HCT116 (cell line): Measurements from ENCODE around the gene SORBS1. TPM values are rescaled to one million over a fixed set of nuclear protein-coding genes. Genes with fewer than 3 reads are reported as not detected.

Source experiments
- ATAC-seq: fragments of 200-7000 bp; cut with Tn5 transposase; 2 replicates; pipeline ENCODE4 v1.9.1; 2020; ENCODE audit warnings: mild to moderate bottlenecking, moderate library complexity
- BruUV-seq: library from RNA; stranded (reverse); fragments of 400-500 nt; replicated peaks from 2 replicates; lab custom pipeline; 2021; lab: Mats Ljungman, UMichigan
- CTCF ChIA-PET: fragments of 300-600 bp; sonication (Branson Sonifier 250); formaldehyde crosslinking; loops from one replicate; lab custom pipeline; 2021; ENCODE audit warnings: antibody characterized with exemption; lab: Charles Lee
- POLR2A ChIA-PET: fragments of 300-600, 350-600 bp; sonication (Branson Sonifier 250); formaldehyde crosslinking; loops from one replicate; lab custom pipeline; 2021; ENCODE audit warnings: antibody characterized with exemption; lab: Charles Lee
- RAD21 ChIA-PET, 2 experiments: fragments of 300-600 bp; sonication (Branson Sonifier 250); formaldehyde crosslinking; loops; one replicate each; lab custom pipeline; 2023; ENCODE audit warnings: low total read pairs in 2 of 2; ENCODE audit not compliant: uncharacterized antibody in 2 of 2, unreplicated experiment in 2 of 2, low non-redundant PET in 1 of 2; lab: Charles Lee
- DNase-seq: peaks from one replicate; pipeline ENCODE4 v3.0.0-alpha.2; 2010; ENCODE audit warnings: low read depth, low spot score
- H2AFZ ChIP-seq: fragments of 200-600 bp; shearing (Covaris generic), sonication (generic); 2 replicates; pipeline ENCODE4 v1.6.1; 2017; ENCODE audit warnings: low read depth, mixed run types, mixed read lengths, antibody characterized with exemption, low read length; ENCODE audit not compliant: poor library complexity, severe bottlenecking
- H3K27ac ChIP-seq: 2 replicates; pipeline ENCODE4 v1.5.1; 2012; ENCODE audit warnings: low read depth, low read length
- H3K27me3 ChIP-seq: fragments of 200-600 bp; sonication (generic); 2 replicates; pipeline ENCODE4 v1.6.1; 2016; ENCODE audit warnings: mixed run types, low read length, mixed read lengths; ENCODE audit not compliant: insufficient read depth
- H3K36me3 ChIP-seq, 2 experiments: fragments of 200-500 bp in 1 of 2; fragments of 200-600 bp in 1 of 2; sonication (Bioruptor generic) in 1 of 2; sonication (generic) in 1 of 2; 2 replicates each; pipeline versions ENCODE4 v1.5.1 to v1.6.1; 2014 to 2016; ENCODE audit warnings: low read length in 2 of 2, inconsistent platforms in 1 of 2, mixed read lengths in 1 of 2, mixed run types in 1 of 2; ENCODE audit not compliant: insufficient read depth in 2 of 2, control insufficient read depth in 1 of 2
- H3K4me1 ChIP-seq, 2 experiments: fragments of 200-600 bp in 1 of 2; sonication (generic) in 1 of 2; 2 replicates each; pipeline versions ENCODE4 v1.5.1 to v1.6.1; 2012 to 2017; ENCODE audit warnings: low read length in 2 of 2, inconsistent platforms in 1 of 2, mild to moderate bottlenecking in 1 of 2, mixed read lengths in 1 of 2, mixed run types in 1 of 2, moderate library complexity in 1 of 2; ENCODE audit not compliant: insufficient read depth in 2 of 2, control insufficient read depth in 1 of 2
- H3K4me2 ChIP-seq: fragments of 200-600 bp; sonication (generic); 2 replicates; pipeline ENCODE4 v1.6.1; 2017; ENCODE audit warnings: mixed run types, low read length, mixed read lengths
- H3K4me3 ChIP-seq, 2 experiments: fragments of 200-600 bp in 1 of 2; sonication (generic) in 1 of 2; replicated peaks in 1 of 2; 2 replicates each; pipeline ENCODE4 v1.5.1; 2011 to 2016; ENCODE audit warnings: low read length in 2 of 2, control low read depth in 1 of 2, low read depth in 1 of 2, mild to moderate bottlenecking in 1 of 2, mixed read lengths in 1 of 2, mixed run types in 1 of 2
- H3K79me2 ChIP-seq: fragments of 200-600 bp; sonication (generic); 2 replicates; pipeline ENCODE4 v1.6.1; 2017; ENCODE audit warnings: mild to moderate bottlenecking, mixed run types, low read length, moderate library complexity, mixed read lengths; ENCODE audit not compliant: insufficient read depth
- H3K9ac ChIP-seq: fragments of 200-600 bp; sonication (generic); 2 replicates; pipeline ENCODE4 v1.6.1; 2016; ENCODE audit warnings: low read length, mixed read lengths
- H3K9me2 ChIP-seq: fragments of 200-600 bp; sonication (generic), shearing (Covaris generic); 2 replicates; pipeline ENCODE4 v1.6.1; 2017; ENCODE audit warnings: mixed run types, mild to moderate bottlenecking, moderate library complexity; ENCODE audit not compliant: insufficient read depth
- H3K9me3 ChIP-seq, 2 experiments: fragments of 200-500 bp in 1 of 2; fragments of 200-600 bp in 1 of 2; sonication (Bioruptor generic) in 1 of 2; sonication (generic) in 1 of 2; 2 replicates each; pipeline ENCODE4 v1.6.1; 2014 to 2017; ENCODE audit warnings: low read length in 2 of 2, mixed read lengths in 2 of 2, inconsistent platforms in 1 of 2, low read depth in 1 of 2, mild to moderate bottlenecking in 1 of 2, mixed run types in 1 of 2, moderate library complexity in 1 of 2; ENCODE audit not compliant: control insufficient read depth in 1 of 2, insufficient read depth in 1 of 2
- H4K20me1 ChIP-seq: fragments of 200-600 bp; sonication (generic), shearing (Covaris generic); 2 replicates; pipeline ENCODE4 v1.6.1; 2017; ENCODE audit warnings: mixed run types, mild to moderate bottlenecking, moderate library complexity; ENCODE audit not compliant: insufficient read depth
- ATF3 ChIP-seq: IDR thresholded peaks from 2 replicates; pipeline ENCODE4 v1.6.1; 2012
- CBX3 ChIP-seq: IDR thresholded peaks from 2 replicates; pipeline ENCODE4 v1.6.1; 2012; ENCODE audit warnings: low read depth
- CEBPB ChIP-seq: IDR thresholded peaks from 2 replicates; pipeline ENCODE4 v1.6.1; 2012; ENCODE audit warnings: low read depth
- EZH2 ChIP-seq: fragments of 200-600 bp; sonication (generic); IDR thresholded peaks from 2 replicates; pipeline ENCODE4 v1.6.1; 2017; ENCODE audit warnings: antibody characterized with exemption, mixed run types
- EZH2phosphoT487 ChIP-seq: fragments of 200-600 bp; IDR thresholded peaks from 2 replicates; pipeline ENCODE4 v1.6.1; 2018; ENCODE audit warnings: antibody characterized with exemption, borderline replicate concordance
- FOSL1 ChIP-seq: IDR thresholded peaks from 2 replicates; pipeline ENCODE4 v1.6.1; 2012; ENCODE audit warnings: low read depth
- JUND ChIP-seq: IDR thresholded peaks from 2 replicates; pipeline ENCODE4 v1.6.1; 2012
- MAX ChIP-seq: IDR thresholded peaks from 2 replicates; pipeline ENCODE4 v1.6.1; 2012
- POLR2AphosphoS5 ChIP-seq: IDR thresholded peaks from 2 replicates; pipeline ENCODE4 v1.6.1; 2011; ENCODE audit warnings: mild to moderate bottlenecking, low read depth, low read length, moderate library complexity
- REST ChIP-seq: IDR thresholded peaks from 2 replicates; pipeline ENCODE4 v1.6.1; 2012; ENCODE audit warnings: low read depth
- SP1 ChIP-seq: IDR thresholded peaks from 2 replicates; pipeline ENCODE4 v1.6.1; 2012; ENCODE audit warnings: low read depth
- SRF ChIP-seq: IDR thresholded peaks from 2 replicates; pipeline ENCODE4 v1.6.1; 2012; ENCODE audit warnings: low read depth
- TCF7L2 ChIP-seq: IDR thresholded peaks from 2 replicates; pipeline ENCODE4 v1.7.0; 2011; ENCODE audit warnings: borderline replicate concordance, inconsistent platforms; ENCODE audit not compliant: insufficient read depth, insufficient read length; ENCODE audit errors: extremely low read depth
- YY1 ChIP-seq: IDR thresholded peaks from 2 replicates; pipeline ENCODE4 v1.6.1; 2011; ENCODE audit warnings: low read length, low read depth, moderate library complexity, mild to moderate bottlenecking; ENCODE audit not compliant: insufficient replicate concordance; ENCODE audit errors: extremely low read depth
- ZBTB33 ChIP-seq: IDR thresholded peaks from 2 replicates; pipeline ENCODE4 v1.6.1; 2011; ENCODE audit warnings: mild to moderate bottlenecking, low read length, moderate library complexity; ENCODE audit not compliant: insufficient replicate concordance; ENCODE audit errors: extremely low read depth
- ZFX ChIP-seq: fragments of 450-650 bp; IDR thresholded peaks from 2 replicates; pipeline ENCODE4 v1.6.1; 2017
- ZNF274 ChIP-seq: fragments of 200-500 bp; sonication (Bioruptor generic); IDR thresholded peaks from 2 replicates; pipeline ENCODE4 v1.6.1; 2014; ENCODE audit warnings: mild to moderate bottlenecking, low read depth, low read length, inconsistent platforms
- intact Hi-C: fragments of 100-400 bp; cut with micrococcal nuclease; formaldehyde crosslinking; loops from 2 replicates; pipeline ENCODE4 v1.10.0; 2022
- total RNA-seq: library from RNA; stranded (reverse); gene quantifications from one replicate; pipeline ENCODE4 v1.2.1, GENCODE V29; 2021; ENCODE audit not compliant: unreplicated experiment

Gene SORBS1
- total RNA-seq, 1 experiment from 2014 or later = 3.4 TPM

GRCh38 chr10:95506056-95506737 is 55.0 kb downstream of the SORBS1 start:
- no peaks in the 10 kb centered on the region for H3K9me3 ChIP-seq
- H3K79me2 ChIP-seq = no peaks in the 10 kb centered on the region
- DNase-seq = no peak
- ATAC-seq = no peak
- no peaks in the 10 kb centered on the region for H3K4me1 ChIP-seq
- no peaks in the 10 kb centered on the region for H4K20me1 ChIP-seq
- H3K4me2 ChIP-seq = no peak overlapping the region
- ChIA-PET CTCF (no interaction called here), POLR2A (no interaction called here), RAD21 (no interaction called here)
- no peaks in the 10 kb centered on the region for H3K9me2 ChIP-seq
- H3K27ac ChIP-seq = no peak overlapping the region
- TF ChIP-seq SRF = no peak
- TF ChIP-seq MAX = no peak
- no peak for TF ChIP-seq TCF7L2
- TF ChIP-seq YY1 = no peak
- TF ChIP-seq ATF3 = no peak
- TF ChIP-seq CEBPB = no peak
- no peak for TF ChIP-seq CBX3
- TF ChIP-seq REST = no peak
- TF ChIP-seq SP1 = no peak
- no peak for TF ChIP-seq ZFX
- TF ChIP-seq JUND = no peak
- no peak for TF ChIP-seq EZH2
- no peak for TF ChIP-seq EZH2phosphoT487
- no peak for TF ChIP-seq POLR2AphosphoS5
- TF ChIP-seq ZBTB33 = no peak
- no peak for TF ChIP-seq ZNF274
- TF ChIP-seq FOSL1 = no peak
- H3K27me3 ChIP-seq = no peaks in the 10 kb centered on the region
- H3K9ac ChIP-seq = no peak overlapping the region
- no peak overlapping the region for H2AFZ ChIP-seq
- H3K36me3 ChIP-seq = no peaks in the 10 kb centered on the region
- intact Hi-C loops = no loop called here
- no TSS peak for BruUV-seq
- H3K4me3 ChIP-seq = no peak overlapping the region
